Brain microvascular endothelial cell (primary cell): ENCODE data around the gene SP9.

Experiments used
- DNase-seq: peaks from one replicate; pipeline ENCODE4 v3.0.0-alpha.2; 2020
- H3K27ac ChIP-seq: fragments of 250-450 bp; sonication (Bioruptor Pico); 2 replicates; pipeline ENCODE4 v1.5.1; 2020; ENCODE audit warnings: mild to moderate bottlenecking, moderate library complexity
- H3K27me3 ChIP-seq: fragments of 250-450 bp; sonication (Bioruptor Pico); replicated peaks from 2 replicates; pipeline ENCODE4 v1.5.1; 2020; ENCODE audit warnings: mild to moderate bottlenecking
- H3K36me3 ChIP-seq: fragments of 250-450 bp; sonication (Bioruptor Pico); replicated peaks from 2 replicates; pipeline ENCODE4 v1.5.1; 2020; ENCODE audit warnings: mild to moderate bottlenecking
- H3K4me3 ChIP-seq: 2 replicates; pipeline ENCODE4 v1.5.1; 2011; ENCODE audit warnings: low read depth, mild to moderate bottlenecking, control low read depth, low read length, moderate library complexity
- in situ Hi-C: cut with HindIII; loops from 2 replicates; pipeline ENCODE4 v1.10.0; 2017; ENCODE audit warnings: low sequenced_read_pairs, low pct_ligation_motif_present
- TF ChIP-seq, protein P1 (sequence below): IDR thresholded peaks from 2 replicates; pipeline ENCODE4 v1.5.1; 2011; ENCODE audit warnings: low read depth, mild to moderate bottlenecking, moderate library complexity, low read length, control low read depth, inconsistent platforms; ENCODE audit errors: missing control alignments

SP9 gene

DNA sequence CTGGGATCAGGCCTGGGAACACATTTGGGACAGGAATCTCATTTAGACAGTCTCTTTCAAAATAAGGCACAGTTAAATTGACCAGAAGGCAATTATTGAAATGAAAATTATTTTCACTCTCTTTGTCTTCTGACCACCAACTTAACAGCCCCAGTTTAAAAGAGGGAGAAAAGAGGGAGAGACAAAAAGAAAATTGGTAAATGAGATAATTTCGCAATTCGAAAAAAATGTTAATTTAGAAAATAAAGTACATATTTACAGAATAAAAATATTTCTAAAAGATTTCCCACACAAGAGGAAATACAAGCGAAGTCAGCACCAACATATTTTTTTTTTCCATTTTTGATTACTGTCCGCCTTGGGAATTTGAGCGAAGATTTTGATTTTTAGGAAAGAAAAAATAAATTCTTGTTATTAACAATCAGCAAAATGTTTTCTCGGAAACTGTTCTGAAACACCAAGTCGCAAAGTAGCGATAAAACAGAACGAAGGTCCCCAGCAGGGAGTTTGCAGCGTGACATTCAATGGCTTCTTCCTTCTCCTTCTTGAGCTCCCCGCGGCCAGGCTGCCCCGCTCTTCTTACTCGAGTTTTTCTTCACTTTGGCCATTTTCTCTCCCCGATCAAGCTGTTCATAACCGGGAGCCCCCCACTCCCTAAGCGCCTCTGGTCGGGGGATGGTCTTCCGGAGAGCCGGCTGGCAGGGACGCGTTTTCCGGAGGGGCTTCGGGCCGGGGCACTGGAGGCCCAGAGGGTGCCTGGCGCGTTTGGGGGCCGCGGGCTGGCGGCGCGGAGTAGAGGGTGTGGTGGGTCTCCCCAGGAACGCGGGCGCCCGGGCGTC, 5.0 kb downstream of the SP9 start:
- no peak for DNase-seq
- Histone ChIP-seq H3K27me3 (peaks cover 90% of the 10 kb centered on the region), H3K27ac (no peak overlapping the region), H3K36me3 (no peaks in the 10 kb centered on the region), H3K4me3 (no peak overlapping the region)
- TF ChIP-seq, protein P1, sequence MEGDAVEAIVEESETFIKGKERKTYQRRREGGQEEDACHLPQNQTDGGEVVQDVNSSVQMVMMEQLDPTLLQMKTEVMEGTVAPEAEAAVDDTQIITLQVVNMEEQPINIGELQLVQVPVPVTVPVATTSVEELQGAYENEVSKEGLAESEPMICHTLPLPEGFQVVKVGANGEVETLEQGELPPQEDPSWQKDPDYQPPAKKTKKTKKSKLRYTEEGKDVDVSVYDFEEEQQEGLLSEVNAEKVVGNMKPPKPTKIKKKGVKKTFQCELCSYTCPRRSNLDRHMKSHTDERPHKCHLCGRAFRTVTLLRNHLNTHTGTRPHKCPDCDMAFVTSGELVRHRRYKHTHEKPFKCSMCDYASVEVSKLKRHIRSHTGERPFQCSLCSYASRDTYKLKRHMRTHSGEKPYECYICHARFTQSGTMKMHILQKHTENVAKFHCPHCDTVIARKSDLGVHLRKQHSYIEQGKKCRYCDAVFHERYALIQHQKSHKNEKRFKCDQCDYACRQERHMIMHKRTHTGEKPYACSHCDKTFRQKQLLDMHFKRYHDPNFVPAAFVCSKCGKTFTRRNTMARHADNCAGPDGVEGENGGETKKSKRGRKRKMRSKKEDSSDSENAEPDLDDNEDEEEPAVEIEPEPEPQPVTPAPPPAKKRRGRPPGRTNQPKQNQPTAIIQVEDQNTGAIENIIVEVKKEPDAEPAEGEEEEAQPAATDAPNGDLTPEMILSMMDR, result no peak
- in situ Hi-C loops, result no loop called here

DNA sequence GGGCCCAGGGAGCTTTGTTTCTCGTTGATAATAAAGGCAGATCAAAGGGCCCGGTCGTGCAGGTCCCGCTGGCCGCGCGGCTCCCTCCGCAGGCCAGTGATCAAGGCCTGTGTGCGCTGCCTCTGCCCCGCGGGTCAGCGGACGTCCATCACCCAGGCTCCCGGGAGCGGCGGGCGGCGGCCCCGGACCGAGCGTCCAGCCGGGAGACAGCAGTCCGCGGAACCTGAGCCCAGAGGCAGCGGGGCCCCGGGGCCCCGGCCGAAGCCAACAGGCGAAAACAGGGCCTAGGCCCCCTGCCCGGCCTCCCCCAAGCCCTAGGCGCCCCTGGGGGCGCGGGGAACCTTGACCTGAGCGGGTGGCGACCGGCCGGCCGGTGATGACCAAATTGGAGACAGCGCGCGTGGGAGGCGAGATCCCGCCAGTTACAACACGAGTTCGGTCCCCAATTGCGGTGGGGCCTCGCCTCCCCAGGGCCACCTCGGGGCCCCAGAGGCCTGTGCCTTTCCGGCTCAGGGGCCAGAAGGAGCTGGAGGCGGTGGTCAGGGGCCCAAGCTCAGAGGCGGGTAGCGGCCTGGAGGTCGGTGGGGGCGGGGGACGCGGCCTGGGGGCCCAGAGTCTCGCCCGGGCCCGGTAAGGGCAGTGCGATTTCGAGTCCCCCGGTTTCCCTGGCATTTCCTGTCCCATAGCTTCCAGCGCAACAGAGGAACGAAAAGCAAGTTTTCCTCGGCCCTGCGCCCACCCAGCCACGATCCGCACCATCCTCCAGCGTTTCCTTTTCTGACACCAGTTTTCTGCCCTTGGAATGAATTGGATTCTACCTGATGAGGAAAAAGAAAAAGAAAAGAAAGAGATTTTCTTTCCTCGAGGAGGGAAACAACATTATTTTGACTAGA, 5.9 kb downstream of the SP9 start:
- TF ChIP-seq, protein P1, result no peak
- in situ Hi-C loops, result no loop called here
- Histone ChIP-seq H3K4me3 (no peak overlapping the region), H3K27me3 (peaks cover 83% of the 10 kb centered on the region), H3K36me3 (no peaks in the 10 kb centered on the region), H3K27ac (no peak overlapping the region)
- no peak for DNase-seq

DNA sequence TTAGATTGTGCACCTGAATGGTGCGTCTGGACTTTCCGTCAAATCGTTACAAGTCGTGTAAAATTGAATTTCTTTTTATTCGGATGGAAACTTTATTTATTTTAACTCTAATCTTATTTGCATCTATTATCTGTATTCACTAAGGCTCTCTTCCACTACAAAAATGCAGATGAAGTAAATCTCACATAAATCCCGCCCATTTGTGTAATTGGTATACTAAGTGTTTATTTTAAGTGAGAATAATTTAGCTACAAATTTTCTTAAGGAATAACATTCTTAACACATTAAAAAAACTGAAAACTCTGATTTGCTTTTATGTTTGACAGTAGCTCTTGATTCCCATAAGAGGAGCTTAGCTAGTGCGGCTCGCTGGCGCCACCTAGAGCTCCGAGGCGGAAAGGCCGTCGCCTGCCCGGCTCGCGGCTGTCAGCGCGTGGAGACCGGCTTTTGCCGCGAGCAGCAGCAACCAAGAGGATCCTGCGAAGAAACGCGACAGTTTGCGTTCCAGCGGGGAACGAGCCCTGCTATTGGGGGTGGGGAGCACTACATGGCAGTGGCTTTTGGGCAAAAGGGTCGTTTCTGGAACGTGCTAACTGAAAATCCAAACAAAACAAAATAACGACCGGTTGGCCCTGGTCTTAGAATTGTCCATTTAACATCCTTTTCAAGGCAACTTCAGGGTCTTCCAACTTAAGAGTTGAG, 6.7 kb downstream of the SP9 start:
- H3K4me3 ChIP-seq, result peak overlapping the region; percentile 10
- peaks cover 75% of the 10 kb centered on the region for H3K27me3 ChIP-seq
- H3K27ac ChIP-seq, result no peak overlapping the region
- H3K36me3 ChIP-seq, result no peaks in the 10 kb centered on the region
- DNase-seq, result peak; percentile 81
- in situ Hi-C loops, result no loop called here
- TF ChIP-seq, protein P1, result peak; percentile 98

DNA sequence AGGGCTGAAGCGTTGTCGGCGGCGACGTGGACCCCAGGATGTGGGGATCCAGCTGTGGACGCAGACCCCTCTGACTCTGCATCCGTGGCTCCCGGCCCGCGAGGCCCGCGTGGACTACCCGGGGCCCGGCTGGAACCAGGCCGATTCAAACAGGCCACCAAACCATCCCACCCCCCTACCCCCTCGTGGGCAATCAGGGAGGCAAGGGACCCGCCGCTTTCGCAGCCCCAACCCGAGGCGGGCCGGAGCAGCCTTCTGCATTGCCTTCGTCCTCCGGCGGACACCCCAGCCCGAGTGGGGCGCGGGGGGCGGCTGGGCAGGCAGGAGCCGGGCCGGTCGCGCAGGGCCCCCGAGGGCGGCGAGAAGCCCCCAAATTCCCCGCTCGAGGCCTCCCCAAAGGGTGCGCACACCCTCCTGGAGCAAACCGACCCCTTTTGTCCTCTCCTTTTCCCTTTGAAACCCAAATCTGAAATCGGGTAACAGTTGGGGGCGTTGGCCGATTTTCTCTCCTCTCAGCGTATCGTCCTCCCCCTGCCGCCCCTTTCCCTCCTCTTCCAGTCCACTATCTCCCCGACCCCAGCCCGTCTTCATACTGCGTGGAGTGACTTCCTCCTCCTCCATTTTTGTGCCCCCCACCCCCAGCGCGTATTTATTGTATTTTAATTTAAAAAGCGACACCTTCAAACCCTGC, 7.4 kb downstream of the SP9 start:
- no peak for DNase-seq
- H3K27ac ChIP-seq, result no peak overlapping the region
- no peak overlapping the region for H3K4me3 ChIP-seq
- H3K27me3 ChIP-seq, result peaks cover 68% of the 10 kb centered on the region
- in situ Hi-C loops, result no loop called here
- TF ChIP-seq, protein P1, result no peak
- H3K36me3 ChIP-seq, result no peaks in the 10 kb centered on the region

DNA sequence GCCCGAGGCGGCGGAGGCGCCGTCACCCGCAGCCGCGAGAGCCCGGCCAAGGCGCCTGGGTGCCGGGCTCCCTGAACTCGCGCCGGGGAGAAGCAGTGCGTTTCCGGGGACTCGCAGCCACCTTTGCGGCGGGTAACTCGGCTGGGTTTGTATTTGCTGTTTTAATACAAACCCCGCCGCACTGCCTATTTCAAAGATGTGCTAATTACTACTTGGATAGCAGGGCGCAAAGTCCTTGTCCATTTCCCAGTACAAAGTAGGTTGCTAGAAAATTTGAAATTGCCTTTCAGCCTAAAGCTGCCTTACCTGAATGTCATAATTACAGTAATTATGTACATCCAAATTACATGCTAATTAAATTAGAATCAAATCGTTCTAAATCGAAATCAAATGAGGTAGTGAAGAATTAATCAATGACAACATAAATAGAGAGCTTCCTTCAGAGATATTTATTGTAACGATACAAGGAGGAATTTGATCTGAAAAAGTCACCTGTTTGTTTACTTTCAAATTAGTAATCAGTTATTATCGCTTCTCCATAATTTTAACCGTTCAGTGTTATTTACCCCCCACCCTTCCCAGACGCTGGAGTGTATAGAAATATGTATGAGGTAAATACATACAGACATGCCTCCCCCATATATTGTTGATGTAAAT, 8.1 kb downstream of the SP9 start:
- Histone ChIP-seq H3K27me3 (peaks cover 63% of the 10 kb centered on the region), H3K27ac (no peak overlapping the region)

More for the DNA sequence above, 8.1 kb downstream of the SP9 start:
- in situ Hi-C loops, result no loop called here
- Histone ChIP-seq H3K36me3 (no peaks in the 10 kb centered on the region), H3K4me3 (no peak overlapping the region)
- DNase-seq, result no peak
- TF ChIP-seq, protein P1, result no peak
